T-helper 9 cell (primary cell): ENCODE measurements around the gene SMIM13.
A peak's percentile ranks its signal among the peaks of the same experiment; 100 is the strongest.
"Not testable (repeated sequence)": the region's sequence is repeated elsewhere in the genome, so short reads cannot be mapped to it uniquely, and the experiment has no call there.

Experiments
- DNase-seq: peaks from one replicate; pipeline ENCODE4 v3.0.0-alpha.2; 2020

The SMIM13 gene

GRCh38 chr6:11085758-11086435 is 7.7 kb upstream of the SMIM13 start:
- DNase-seq = no peak

GRCh38 chr6:11087141-11087812 is 6.4 kb upstream of the SMIM13 start:
- DNase-seq = not testable (repeated sequence)

- DNase-seq = no peak
These were observed 3.9 kb upstream of the SMIM13 start for GRCh38 chr6:11089695-11090094.

GRCh38 chr6:11091141-11091540 is 2.5 kb upstream of the SMIM13 start:
- DNase-seq = not testable (repeated sequence)

GRCh38 chr6:11092668-11093375 is 812 bp upstream of the SMIM13 start:
- DNase-seq = no peak

GRCh38 chr6:11093376-11093625 is 333 bp upstream of the SMIM13 start:
- no peak for DNase-seq

- DNase-seq = peak; percentile 18
These were observed 797 bp downstream of the SMIM13 start for GRCh38 chr6:11094411-11094851.

GRCh38 chr6:11094941-11095340 is 1.3 kb downstream of the SMIM13 start:
- DNase-seq = no peak

- no peak for DNase-seq
These were observed 2.5 kb downstream of the SMIM13 start for GRCh38 chr6:11096109-11096508.

GRCh38 chr6:11097476-11097875 is 3.8 kb downstream of the SMIM13 start:
- DNase-seq = no peak

- no peak for DNase-seq
These were observed 4.4 kb downstream of the SMIM13 start for GRCh38 chr6:11098004-11098403.

- no peak for DNase-seq
These were observed 7.8 kb downstream of the SMIM13 start for GRCh38 chr6:11101417-11101816.

- DNase-seq = no peak
These were observed 9.4 kb downstream of the SMIM13 start for GRCh38 chr6:11103065-11103464.

- DNase-seq = no peak
These were observed 15.1 kb downstream of the SMIM13 start for GRCh38 chr6:11108726-11109125.

GRCh38 chr6:11110921-11111768 is 17.5 kb downstream of the SMIM13 start, which contains the start of gene ERVFRD-1:
TSS of gene ERVFRD-1 (minus strand) at chr6:11111725. CDS start at chr6:11105310, 6,415 bp downstream.
- DNase-seq = no peak

- DNase-seq = no peak
These were observed 18.3 kb downstream of the SMIM13 start for GRCh38 chr6:11111769-11112437.

- no peak for DNase-seq
These were observed 19.4 kb downstream of the SMIM13 start for GRCh38 chr6:11113038-11113437.

- DNase-seq = not testable (repeated sequence)
These were observed 22.3 kb downstream of the SMIM13 start for GRCh38 chr6:11115808-11116536.

- no peak for DNase-seq
These were observed 26.8 kb downstream of the SMIM13 start for GRCh38 chr6:11120271-11121005.

- DNase-seq = no peak
These were observed 28.2 kb downstream of the SMIM13 start for GRCh38 chr6:11121851-11122250.

GRCh38 chr6:11122380-11122779 is 28.7 kb downstream of the SMIM13 start:
- DNase-seq = no peak
